CD14-positive monocyte (primary cell): Measurements from ENCODE around the gene APLN. TPM values are rescaled to one million over a fixed set of nuclear protein-coding genes. Genes with fewer than 3 reads are reported as not detected.

Experiments used
- DNase-seq, 3 donors: peaks; one replicate each; pipeline ENCODE4 v3.0.0-alpha.2; 2011 to 2022
- H2AFZ ChIP-seq: 2 replicates; pipeline ENCODE4 v1.6.0; 2012; ENCODE audit warnings: mild to moderate bottlenecking, low read depth, low read length, inconsistent platforms; ENCODE audit not compliant: insufficient read depth, poor library complexity, severe bottlenecking
- H3K27ac ChIP-seq, 2 donors: 1 replicate in 1 of 2; 2 replicates in 1 of 2; pipeline ENCODE4 v1.5.1; 2012 to 2013; ENCODE audit warnings: low read length in 2 of 2, control low read depth in 1 of 2, inconsistent platforms in 1 of 2, low read depth in 1 of 2, mild to moderate bottlenecking in 1 of 2
- H3K27me3 ChIP-seq, 2 donors: one replicate each; pipeline versions ENCODE4 v1.6.0 to v1.6.1; 2011 to 2013; ENCODE audit warnings: low read length in 2 of 2; ENCODE audit not compliant: control insufficient read depth in 2 of 2, insufficient read depth in 2 of 2
- H3K36me3 ChIP-seq, 2 donors: replicated peaks in 1 of 2; 1 replicate in 1 of 2; 2 replicates in 1 of 2; pipeline versions ENCODE4 v1.5.1 to v1.6.1; 2012 to 2013; ENCODE audit warnings: low read length in 2 of 2, control low read depth in 1 of 2, inconsistent platforms in 1 of 2, mild to moderate bottlenecking in 1 of 2; ENCODE audit not compliant: insufficient read depth in 2 of 2, control insufficient read depth in 1 of 2
- H3K4me1 ChIP-seq, 2 donors: 1 replicate in 1 of 2; 2 replicates in 1 of 2; pipeline versions ENCODE4 v1.5.1 to v1.6.1; 2012 to 2013; ENCODE audit warnings: low read length in 2 of 2, control low read depth in 1 of 2, inconsistent platforms in 1 of 2, mild to moderate bottlenecking in 1 of 2, moderate library complexity in 1 of 2; ENCODE audit not compliant: insufficient read depth in 2 of 2, control insufficient read depth in 1 of 2
- H3K4me2 ChIP-seq: replicated peaks from 2 replicates; pipeline ENCODE3; 2012; ENCODE audit warnings: low read length, moderate library complexity, mild to moderate bottlenecking; ENCODE audit not compliant: poor library complexity, severe bottlenecking; ENCODE audit errors: extremely low read depth
- H3K4me3 ChIP-seq, 3 experiments: fragments of 200-600 bp in 1 of 3; sonication (generic) in 1 of 3; replicated peaks in 1 of 3; 1 replicate in 2 of 3; 2 replicates in 1 of 3; pipeline ENCODE4 v1.5.1; 2011 to 2013; ENCODE audit warnings: low read length in 3 of 3, mild to moderate bottlenecking in 3 of 3, control low read depth in 2 of 3, low read depth in 2 of 3, inconsistent platforms in 1 of 3, moderate library complexity in 1 of 3
- H3K79me2 ChIP-seq: 2 replicates; pipeline ENCODE4 v1.6.0; 2012; ENCODE audit warnings: mild to moderate bottlenecking, control low read depth, inconsistent platforms, low read length, moderate library complexity; ENCODE audit not compliant: insufficient read depth
- H3K9ac ChIP-seq: 2 replicates; pipeline ENCODE4 v1.6.0; 2017; ENCODE audit warnings: low read length, mild to moderate bottlenecking; ENCODE audit not compliant: insufficient read depth, poor library complexity, severe bottlenecking
- H3K9me3 ChIP-seq, 2 donors: replicated peaks in 1 of 2; 1 replicate in 1 of 2; 2 replicates in 1 of 2; pipeline versions ENCODE4 v1.5.1 to v1.6.1; 2012 to 2013; ENCODE audit warnings: low read length in 2 of 2, control low read depth in 1 of 2; ENCODE audit not compliant: control insufficient read depth in 1 of 2, insufficient read depth in 1 of 2
- H4K20me1 ChIP-seq: 2 replicates; pipeline ENCODE4 v1.6.0; 2012; ENCODE audit warnings: mild to moderate bottlenecking, low read length, control low read depth, moderate library complexity; ENCODE audit not compliant: insufficient read depth
- H3K27ac Mint-ChIP-seq, 7 donors: one replicate each; pipeline ENCODE4 v1.8.0; 2020; ENCODE audit warnings: mild to moderate bottlenecking in 7 of 7, mixed read lengths in 7 of 7, moderate library complexity in 6 of 7, inconsistent platforms in 2 of 7
- H3K27me3 Mint-ChIP-seq, 3 donors: one replicate each; pipeline ENCODE4 v1.8.0; 2021 to 2022; ENCODE audit warnings: low read depth in 3 of 3, mild to moderate bottlenecking in 3 of 3, mixed read lengths in 3 of 3, moderate library complexity in 3 of 3, inconsistent platforms in 1 of 3
- H3K36me3 Mint-ChIP-seq, 2 donors: one replicate each; pipeline ENCODE4 v1.8.0; 2020; ENCODE audit warnings: mixed read lengths in 2 of 2, inconsistent platforms in 1 of 2, mild to moderate bottlenecking in 1 of 2
- H3K4me1 Mint-ChIP-seq: one replicate; pipeline ENCODE4 v1.8.0; 2020; ENCODE audit warnings: mild to moderate bottlenecking, mixed read lengths
- H3K4me3 Mint-ChIP-seq, 2 donors: one replicate each; pipeline ENCODE4 v1.8.0; 2020; ENCODE audit warnings: mild to moderate bottlenecking in 2 of 2, mixed read lengths in 2 of 2, moderate library complexity in 1 of 2
- H3K9me3 Mint-ChIP-seq, 7 donors: one replicate each; pipeline ENCODE4 v1.8.0; 2020 to 2022; ENCODE audit warnings: mixed read lengths in 7 of 7, mild to moderate bottlenecking in 6 of 7, moderate library complexity in 6 of 7, inconsistent platforms in 2 of 7
- WGBS: methylation state at CpG from one replicate; pipeline ENCODE4 v1.1.5; 2013; ENCODE audit warnings: missing lambda C conversion rate; ENCODE audit not compliant: insufficient coverage; 5-methylcytosine and 5-hydroxymethylcytosine counted together
- intact Hi-C, 2 donors: fragments of 100-400 bp; cut with micrococcal nuclease; formaldehyde crosslinking; loops; one replicate each; pipeline versions ENCODE4 v1.15.0 to v1.15.1; 2023
- polyA plus RNA-seq, 3 donors: library from polyadenylated mRNA; depleted of rRNA in 1 of 3; unstranded in 2 of 3; stranded (reverse) in 1 of 3; fragments of 300-500 nt in 2 of 3; fragments of >200 nt in 1 of 3; fragmentation: Illumina TruSeq in 2 of 3; gene quantifications; 1 replicate in 2 of 3; 2 replicates in 1 of 3; pipeline ENCODE4 v1.2.3, GENCODE V29; 2012 to 2021
- TF ChIP-seq, protein P1 (sequence below): fragments of 200-600 bp; IDR thresholded peaks from one replicate; pipeline ENCODE4 v1.8.0; 2022; ENCODE audit warnings: antibody characterized with exemption, mild to moderate bottlenecking

The APLN gene
- polyA plus RNA-seq, 3 donors = 0.03 TPM; not detected in 2

DNA sequence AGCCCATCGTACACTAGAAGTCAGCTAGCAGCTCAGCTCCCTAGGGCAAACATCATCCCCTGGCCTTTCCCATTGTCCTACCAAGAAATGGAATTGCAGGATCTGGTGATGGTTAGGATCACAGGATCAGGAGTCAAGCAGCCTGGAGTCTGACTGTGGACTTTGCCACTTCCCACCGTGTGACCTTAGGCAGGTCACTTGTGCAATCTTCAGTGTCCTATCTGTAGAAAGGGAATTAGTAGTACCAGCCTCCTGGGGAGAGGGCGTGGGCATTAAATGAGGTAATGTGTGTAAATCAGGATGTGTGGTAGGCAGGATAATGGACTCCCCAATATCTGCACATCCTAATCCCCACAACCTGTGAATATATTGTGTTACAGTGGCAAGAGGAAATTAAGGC, 38.6 kb upstream of the APLN start:
- TF ChIP-seq, protein P1, sequence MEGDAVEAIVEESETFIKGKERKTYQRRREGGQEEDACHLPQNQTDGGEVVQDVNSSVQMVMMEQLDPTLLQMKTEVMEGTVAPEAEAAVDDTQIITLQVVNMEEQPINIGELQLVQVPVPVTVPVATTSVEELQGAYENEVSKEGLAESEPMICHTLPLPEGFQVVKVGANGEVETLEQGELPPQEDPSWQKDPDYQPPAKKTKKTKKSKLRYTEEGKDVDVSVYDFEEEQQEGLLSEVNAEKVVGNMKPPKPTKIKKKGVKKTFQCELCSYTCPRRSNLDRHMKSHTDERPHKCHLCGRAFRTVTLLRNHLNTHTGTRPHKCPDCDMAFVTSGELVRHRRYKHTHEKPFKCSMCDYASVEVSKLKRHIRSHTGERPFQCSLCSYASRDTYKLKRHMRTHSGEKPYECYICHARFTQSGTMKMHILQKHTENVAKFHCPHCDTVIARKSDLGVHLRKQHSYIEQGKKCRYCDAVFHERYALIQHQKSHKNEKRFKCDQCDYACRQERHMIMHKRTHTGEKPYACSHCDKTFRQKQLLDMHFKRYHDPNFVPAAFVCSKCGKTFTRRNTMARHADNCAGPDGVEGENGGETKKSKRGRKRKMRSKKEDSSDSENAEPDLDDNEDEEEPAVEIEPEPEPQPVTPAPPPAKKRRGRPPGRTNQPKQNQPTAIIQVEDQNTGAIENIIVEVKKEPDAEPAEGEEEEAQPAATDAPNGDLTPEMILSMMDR = no peak
- no peak overlapping the region for H3K4me3 Mint-ChIP-seq
- Histone ChIP-seq H3K27ac (no peak overlapping the region), H3K9ac (no peak overlapping the region), H3K4me3 (no peak overlapping the region), H3K9me3 (no peaks in the 10 kb centered on the region), H4K20me1 (no peaks in the 10 kb centered on the region), H3K36me3 (no peaks in the 10 kb centered on the region), H3K4me1 (no peaks in the 10 kb centered on the region), H3K4me2 (no peak overlapping the region), H3K27me3 (no peaks in the 10 kb centered on the region), H2AFZ (no peak overlapping the region), H3K79me2 (no peaks in the 10 kb centered on the region)
- WGBS = no CpG with 5 or more reads among the region's 3 CpGs
- H3K36me3 Mint-ChIP-seq = no peaks in the 10 kb centered on the region
- H3K9me3 Mint-ChIP-seq = no peaks in the 10 kb centered on the region
- peak overlapping the region in 1 of 7 donors; percentile 9 for H3K27ac Mint-ChIP-seq
- no peak for DNase-seq
- intact Hi-C loops = no loop called here
- peaks cover 0 to 4% (median 1%) of the 10 kb centered on the region in 3 donors for H3K27me3 Mint-ChIP-seq
- H3K4me1 Mint-ChIP-seq = peaks cover 4% of the 10 kb centered on the region

DNA sequence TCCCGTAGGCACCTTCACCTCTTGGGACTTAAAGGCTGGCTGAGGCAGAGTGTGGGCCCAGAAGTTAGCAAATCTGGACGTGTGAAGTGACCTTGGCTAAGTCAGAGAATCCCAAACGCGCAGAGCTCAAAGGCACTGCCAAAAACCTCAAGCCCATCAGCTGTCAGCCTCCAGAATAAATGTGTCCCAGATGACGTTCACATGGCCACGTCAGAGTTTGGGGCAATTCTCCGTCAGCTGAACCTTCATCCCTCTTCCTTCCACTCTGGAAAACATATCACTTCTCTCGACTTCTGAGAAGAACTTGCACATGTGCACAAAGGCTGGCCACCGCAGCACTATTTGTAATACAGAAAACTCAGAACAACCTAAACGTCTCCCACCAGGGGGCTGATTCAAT, 35.7 kb upstream of the APLN start:
- no peaks in the 10 kb centered on the region for H3K9me3 Mint-ChIP-seq
- TF ChIP-seq, protein P1 = no peak
- H3K9me3 ChIP-seq = no peaks in the 10 kb centered on the region
- H3K4me1 Mint-ChIP-seq = peaks cover 4% of the 10 kb centered on the region
- WGBS = 87% methylated on average over 4 of the region's 10 CpGs
- no peaks in the 10 kb centered on the region for H3K36me3 Mint-ChIP-seq
- no peaks in the 10 kb centered on the region for H4K20me1 ChIP-seq
- H3K27me3 Mint-ChIP-seq = peaks cover 0 to 2% (median 0%) of the 10 kb centered on the region in 3 donors
- H3K4me1 ChIP-seq = no peaks in the 10 kb centered on the region
- no peak overlapping the region for H3K27ac ChIP-seq
- no peak overlapping the region for H3K4me3 Mint-ChIP-seq
- H3K36me3 ChIP-seq = no peaks in the 10 kb centered on the region
- no peak overlapping the region for H3K27ac Mint-ChIP-seq
- no peak for DNase-seq
- H3K4me3 ChIP-seq = no peak overlapping the region
- no peak overlapping the region for H3K4me2 ChIP-seq
- no peak overlapping the region for H2AFZ ChIP-seq
- intact Hi-C loops = no loop called here
- no peaks in the 10 kb centered on the region for H3K79me2 ChIP-seq
- no peak overlapping the region for H3K9ac ChIP-seq
- no peaks in the 10 kb centered on the region for H3K27me3 ChIP-seq
